ENCODE measurements around the gene MADD.
"Not testable (repeated sequence)": the region's sequence is repeated elsewhere in the genome, so short reads cannot be mapped to it uniquely, and the experiment has no call there.

MADD gene

GRCh38 chr11:47329987-47330931 is 60.3 kb downstream of the MADD start:
- Mint-ChIP-seq H3K9me3 (no peaks in the 10 kb centered on the region), H3K36me3 (ENCODE audit: low read depth) (peaks cover 23% of the 10 kb centered on the region), H3K27ac (no peak overlapping the region)

GRCh38 chr11:47331454-47332302 is 61.7 kb downstream of the MADD start:
- peaks cover 13% of the 10 kb centered on the region for H3K36me3 Mint-ChIP-seq (ENCODE audit: low read depth)
- no peak overlapping the region for H3K27ac Mint-ChIP-seq
- H3K9me3 Mint-ChIP-seq = no peaks in the 10 kb centered on the region
- no peaks in the 10 kb centered on the region for H3K27me3 Mint-ChIP-seq (ENCODE audit: low read depth)
- no peak overlapping the region for H3K4me3 Mint-ChIP-seq
- no peaks in the 10 kb centered on the region for H3K4me1 Mint-ChIP-seq (ENCODE audit: low read depth)

More at GRCh38 chr11:47329987-47330931, 60.3 kb downstream of the MADD start:
- H3K4me3 Mint-ChIP-seq = no peak overlapping the region
- no peaks in the 10 kb centered on the region for H3K4me1 Mint-ChIP-seq (ENCODE audit: low read depth)
- no peaks in the 10 kb centered on the region for H3K27me3 Mint-ChIP-seq (ENCODE audit: low read depth)

GRCh38 chr11:47332303-47332711 is 62.4 kb downstream of the MADD start:
- H3K36me3 Mint-ChIP-seq (ENCODE audit: low read depth) = peaks cover 12% of the 10 kb centered on the region
- no peak overlapping the region for H3K27ac Mint-ChIP-seq
- H3K9me3 Mint-ChIP-seq = no peaks in the 10 kb centered on the region
- no peak overlapping the region for H3K4me3 Mint-ChIP-seq
- H3K27me3 Mint-ChIP-seq (ENCODE audit: low read depth) = no peaks in the 10 kb centered on the region
- H3K4me1 Mint-ChIP-seq (ENCODE audit: low read depth) = no peaks in the 10 kb centered on the region

- Mint-ChIP-seq H3K4me1 (ENCODE audit: low read depth) (no peaks in the 10 kb centered on the region), H3K27ac (no peak overlapping the region), H3K36me3 (ENCODE audit: low read depth) (peaks cover 10% of the 10 kb centered on the region), H3K9me3 (no peaks in the 10 kb centered on the region), H3K27me3 (ENCODE audit: low read depth) (no peaks in the 10 kb centered on the region), H3K4me3 (no peak overlapping the region)
Observed at GRCh38 chr11:47332791-47333525, 63.0 kb downstream of the MADD start.

GRCh38 chr11:47333526-47333845 is 63.6 kb downstream of the MADD start:
- no peaks in the 10 kb centered on the region for H3K4me1 Mint-ChIP-seq (ENCODE audit: low read depth)
- no peak overlapping the region for H3K4me3 Mint-ChIP-seq
- no peak overlapping the region for H3K27ac Mint-ChIP-seq
- no peaks in the 10 kb centered on the region for H3K9me3 Mint-ChIP-seq
- peaks cover 9% of the 10 kb centered on the region for H3K36me3 Mint-ChIP-seq (ENCODE audit: low read depth)
- H3K27me3 Mint-ChIP-seq (ENCODE audit: low read depth) = no peaks in the 10 kb centered on the region

- Mint-ChIP-seq H3K9me3 (no peaks in the 10 kb centered on the region), H3K4me3 (no peak overlapping the region), H3K4me1 (ENCODE audit: low read depth) (no peaks in the 10 kb centered on the region), H3K27ac (no peak overlapping the region), H3K27me3 (ENCODE audit: low read depth) (no peaks in the 10 kb centered on the region), H3K36me3 (ENCODE audit: low read depth) (peaks cover 5% of the 10 kb centered on the region)
Observed at GRCh38 chr11:47333886-47334443, 64.0 kb downstream of the MADD start.

GRCh38 chr11:47334699-47335411 is 64.9 kb downstream of the MADD start:
- not testable (repeated sequence) for H3K9me3 Mint-ChIP-seq; H3K27me3 Mint-ChIP-seq (ENCODE audit: low read depth); H3K4me1 Mint-ChIP-seq (ENCODE audit: low read depth); H3K27ac Mint-ChIP-seq; H3K4me3 Mint-ChIP-seq; H3K36me3 Mint-ChIP-seq (ENCODE audit: low read depth)

GRCh38 chr11:47335733-47336132 is 65.8 kb downstream of the MADD start:
- Mint-ChIP-seq H3K4me1 (ENCODE audit: low read depth) (no peaks in the 10 kb centered on the region), H3K9me3 (no peaks in the 10 kb centered on the region), H3K36me3 (ENCODE audit: low read depth) (no peaks in the 10 kb centered on the region), H3K27ac (no peak overlapping the region), H3K4me3 (no peak overlapping the region), H3K27me3 (ENCODE audit: low read depth) (no peaks in the 10 kb centered on the region)

- Mint-ChIP-seq H3K4me3 (no peak overlapping the region), H3K27ac (no peak overlapping the region), H3K27me3 (ENCODE audit: low read depth) (no peaks in the 10 kb centered on the region), H3K36me3 (ENCODE audit: low read depth) (no peaks in the 10 kb centered on the region), H3K4me1 (ENCODE audit: low read depth) (no peaks in the 10 kb centered on the region), H3K9me3 (no peaks in the 10 kb centered on the region)
Observed at GRCh38 chr11:47336595-47336994, 66.7 kb downstream of the MADD start.

- no peaks in the 10 kb centered on the region for H3K9me3 Mint-ChIP-seq
Observed at GRCh38 chr11:47337229-47337924, 67.4 kb downstream of the MADD start.

GRCh38 chr11:47338396-47339241 is 68.7 kb downstream of the MADD start:
- H3K27ac Mint-ChIP-seq = no peak overlapping the region
- H3K4me1 Mint-ChIP-seq (ENCODE audit: low read depth) = no peaks in the 10 kb centered on the region
- no peaks in the 10 kb centered on the region for H3K9me3 Mint-ChIP-seq
- no peaks in the 10 kb centered on the region for H3K27me3 Mint-ChIP-seq (ENCODE audit: low read depth)
- no peaks in the 10 kb centered on the region for H3K36me3 Mint-ChIP-seq (ENCODE audit: low read depth)
- no peak overlapping the region for H3K4me3 Mint-ChIP-seq

More at GRCh38 chr11:47337229-47337924, 67.4 kb downstream of the MADD start:
- H3K27ac Mint-ChIP-seq = no peak overlapping the region
- H3K27me3 Mint-ChIP-seq (ENCODE audit: low read depth) = no peaks in the 10 kb centered on the region
- no peaks in the 10 kb centered on the region for H3K4me1 Mint-ChIP-seq (ENCODE audit: low read depth)
- H3K36me3 Mint-ChIP-seq (ENCODE audit: low read depth) = no peaks in the 10 kb centered on the region
- no peak overlapping the region for H3K4me3 Mint-ChIP-seq

- Mint-ChIP-seq H3K36me3 (ENCODE audit: low read depth) (no peaks in the 10 kb centered on the region), H3K4me3 (no peak overlapping the region), H3K27ac (no peak overlapping the region), H3K4me1 (ENCODE audit: low read depth) (no peaks in the 10 kb centered on the region), H3K27me3 (ENCODE audit: low read depth) (no peaks in the 10 kb centered on the region), H3K9me3 (no peaks in the 10 kb centered on the region)
Observed at GRCh38 chr11:47340010-47340409, 70.1 kb downstream of the MADD start.

Data from T-helper 1 cell treated with Interleukin-12 subunit alpha and Interleukin-12 subunit beta and Interleukin-4 antibody, amounts not matched to agents 30 μg/mL and 1 μg/mL, for 36 hours (primary cell).